Erythroblast (primary cell): ENCODE results near the gene PHETA2.
"Not testable (repeated sequence)": the region's sequence is repeated elsewhere in the genome, so short reads cannot be mapped to it uniquely, and the experiment has no call there.

Source experiments
- DNase-seq, 2 experiments: peaks; one replicate each; lab custom pipeline; 2025; lab: John Stamatoyannopoulos, UW
- GATA1 ChIP-seq: IDR thresholded peaks from 2 replicates; pipeline ENCODE4 v1.6.1; 2011; ENCODE audit warnings: low read depth, mild to moderate bottlenecking, control low read depth, low read length, moderate library complexity
- POLR2A ChIP-seq: IDR thresholded peaks from 2 replicates; pipeline ENCODE4 v1.6.1; 2011; ENCODE audit warnings: mild to moderate bottlenecking, low read length

Gene PHETA2

GRCh38 chr22:42108848-42109247 lies 34.8 kb downstream of the PHETA2 start:
- TF ChIP-seq POLR2A: no peak
- no peak for TF ChIP-seq GATA1
- no peak for DNase-seq

- TF ChIP-seq GATA1: no peak
- TF ChIP-seq POLR2A: no peak
- no peak for DNase-seq
Measured at GRCh38 chr22:42111798-42112197, 37.8 kb downstream of the PHETA2 start.

GRCh38 chr22:42112793-42113192 lies 38.7 kb downstream of the PHETA2 start:
- DNase-seq: peak; percentile 17 to 31

- TF ChIP-seq POLR2A (no peak), GATA1 (no peak)
- peak; percentile 36 to 53 for DNase-seq
Measured at GRCh38 chr22:42114721-42115120, 40.7 kb downstream of the PHETA2 start.

- not testable (repeated sequence) for DNase-seq
Measured at GRCh38 chr22:42115420-42115830, 41.4 kb downstream of the PHETA2 start.

GRCh38 chr22:42116848-42117424 lies 42.9 kb downstream of the PHETA2 start:
- no peak for DNase-seq
- no peak for TF ChIP-seq POLR2A
- TF ChIP-seq GATA1: no peak

GRCh38 chr22:42120231-42121021 lies 46.4 kb downstream of the PHETA2 start:
- not testable (repeated sequence) for DNase-seq

- DNase-seq: not testable (repeated sequence)
Measured at GRCh38 chr22:42123529-42123928, 49.5 kb downstream of the PHETA2 start.

GRCh38 chr22:42127606-42128005 lies 53.6 kb downstream of the PHETA2 start:
- DNase-seq: no peak
- TF ChIP-seq GATA1 (no peak), POLR2A (no peak)

- DNase-seq: not testable (repeated sequence)
Measured at GRCh38 chr22:42128007-42128406, 54.0 kb downstream of the PHETA2 start.
